GM19099 (cell line): ENCODE measurements around the gene MRPS27.

Source experiments
- POLR2A ChIP-seq: IDR thresholded peaks from 3 replicates; pipeline ENCODE4 v1.6.1; 2011; ENCODE audit warnings: low read depth; ENCODE audit not compliant: insufficient read length; ENCODE audit errors: extremely low read depth

The MRPS27 gene

GRCh38 chr5:72305194-72306142, 14.6 kb downstream of the MRPS27 start:
- TF ChIP-seq POLR2A: peak; percentile 31

GRCh38 chr5:72302171-72302570, 17.9 kb downstream of the MRPS27 start:
- no peak for TF ChIP-seq POLR2A

- TF ChIP-seq POLR2A: peak; percentile 58
Observed at GRCh38 chr5:72301557-72301956, 18.5 kb downstream of the MRPS27 start.

- TF ChIP-seq POLR2A: no peak
Observed at GRCh38 chr5:72300590-72301339, 19.3 kb downstream of the MRPS27 start.

- TF ChIP-seq POLR2A: no peak
Observed at GRCh38 chr5:72298711-72299110, 21.3 kb downstream of the MRPS27 start.

GRCh38 chr5:72296256-72296655, 23.8 kb downstream of the MRPS27 start:
- no peak for TF ChIP-seq POLR2A

GRCh38 chr5:72295539-72295938, 24.5 kb downstream of the MRPS27 start:
- TF ChIP-seq POLR2A: no peak

GRCh38 chr5:72294473-72294872, 25.6 kb downstream of the MRPS27 start:
- TF ChIP-seq POLR2A: no peak

GRCh38 chr5:72293495-72294055, 26.5 kb downstream of the MRPS27 start:
- TF ChIP-seq POLR2A: no peak

- no peak for TF ChIP-seq POLR2A
Observed at GRCh38 chr5:72292411-72292810, 27.6 kb downstream of the MRPS27 start.

GRCh38 chr5:72291601-72292000, 28.4 kb downstream of the MRPS27 start:
- no peak for TF ChIP-seq POLR2A

- TF ChIP-seq POLR2A: no peak
Observed at GRCh38 chr5:72290356-72291133, 29.5 kb downstream of the MRPS27 start.

GRCh38 chr5:72288924-72289323, 31.1 kb downstream of the MRPS27 start:
- TF ChIP-seq POLR2A: no peak

- TF ChIP-seq POLR2A: no peak
Observed at GRCh38 chr5:72286798-72287197, 33.2 kb downstream of the MRPS27 start.

- TF ChIP-seq POLR2A: no peak
Observed at GRCh38 chr5:72285424-72285821, 34.6 kb downstream of the MRPS27 start.
